Adrenal gland (tissue), 12 donors: ENCODE results near the gene BFAR. TPM values are rescaled to one million over a fixed set of nuclear protein-coding genes. Genes with fewer than 3 reads are reported as not detected.

ENCODE experiments used
- DNase-seq, 7 donors: peaks; one replicate each; pipeline ENCODE4 v3.0.0-alpha.2; 2019 to 2020
- H3K27ac ChIP-seq, 5 donors: fragments of 200-600 bp; sonication (generic) in 4 of 5; 1 replicate in 3 of 5; 2 replicates in 2 of 5; pipeline versions ENCODE4 v1.5.1 to v1.8.0; 2016 to 2020; ENCODE audit warnings: mild to moderate bottlenecking in 1 of 5
- H3K27me3 ChIP-seq: fragments of 200-600 bp; 2 replicates; pipeline ENCODE4 v1.8.0; 2021
- H3K36me3 ChIP-seq, 2 donors: fragments of 200-600 bp; replicated peaks in 1 of 2; 1 replicate in 1 of 2; 2 replicates in 1 of 2; pipeline versions ENCODE4 v1.5.1 to v1.8.0; 2018 to 2022
- H3K4me1 ChIP-seq, 2 donors: fragments of 200-600 bp; replicated peaks in 1 of 2; 1 replicate in 1 of 2; 2 replicates in 1 of 2; pipeline versions ENCODE4 v1.5.1 to v1.8.0; 2018 to 2021
- H3K4me3 ChIP-seq, 4 donors: fragments of 200-600 bp; sonication (generic) in 3 of 4; one replicate each; pipeline ENCODE4 v1.5.1; 2016 to 2018
- H3K9me3 ChIP-seq, 3 donors: fragments of 200-600 bp; sonication (generic) in 1 of 3; replicated peaks in 1 of 3; 1 replicate in 2 of 3; 2 replicates in 1 of 3; pipeline versions ENCODE4 v1.5.1 to v1.8.0; 2016 to 2021
- POLR2A ChIP-seq, 2 donors: fragments of 450-650 bp; IDR thresholded peaks; one replicate each; pipeline ENCODE4 v1.6.1; 2017; ENCODE audit warnings: antibody characterized with exemption in 2 of 2, mild to moderate bottlenecking in 2 of 2, moderate library complexity in 1 of 2
- WGBS, 4 donors: extraction: QIAGEN DNeasy Blood & Tissue Kit in 2 of 4; methylation state at CpG; one replicate each; pipeline versions ENCODE4 v1.1.5 to v1.1.7; 2013 to 2017; 5-methylcytosine and 5-hydroxymethylcytosine counted together
- intact Hi-C, 2 donors: fragments of 100-400 bp; cut with DNase I; formaldehyde crosslinking; loops; one replicate each; pipeline versions ENCODE4 v1.14.1 to v1.15.0; 2022 to 2023
- polyA plus RNA-seq, 3 donors: library from polyadenylated mRNA; stranded (reverse); fragments of 200-250 nt in 2 of 3; fragments of 350-450 nt in 1 of 3; fragmentation: Illumina TruSeq in 1 of 3; extraction: RNeasy Lipid Tissue Mini Kit (QIAGEN cat#74804) in 1 of 3; gene quantifications; one replicate each; pipeline ENCODE4 v1.2.3, GENCODE V29; 2013 to 2014
- total RNA-seq, 9 donors: library from RNA; depleted of rRNA in 4 of 9; stranded (reverse); fragments of >200 nt in 4 of 9; fragments of 120-200 nt in 1 of 9; fragmentation: NEBNext Ultra II Directional in 1 of 9; extraction: Animal tissue kit (Norgen Biotek cat#: 25700) in 1 of 9; gene quantifications; one replicate each; pipeline versions ENCODE4 v1.1.0 to v1.2.4, GENCODE V29; 2013 to 2023
- TF ChIP-seq, protein P1 (sequence below), 6 experiments: fragments of 450-650 bp in 4 of 6; fragments of 200-600 bp in 2 of 6; sonication (generic) in 1 of 6; IDR thresholded peaks; 1 replicate in 5 of 6; 2 replicates in 1 of 6; pipeline versions ENCODE4 v1.5.1 to v1.8.0; 2016 to 2021; ENCODE audit warnings: antibody characterized with exemption in 6 of 6, mild to moderate bottlenecking in 2 of 6, moderate library complexity in 1 of 6
- donor health status: healthy with polysubstance abuse.
- donor health status: Bipolar disorder and iron deficiency.
- donor health status: DM: yes; HTN: yes; CAD: no.
- donor health status: DM: no; HTN: no; CAD: no.
- donor health status: DM: no; HTN: no; CAD: no.
- donor health status: DM: yes; HTN: yes; CAD: no.

Gene BFAR
- total and polyA plus RNA-seq, 12 donors: 20.3 to 75.8 (median 55.2) TPM

- TF ChIP-seq, protein P1, sequence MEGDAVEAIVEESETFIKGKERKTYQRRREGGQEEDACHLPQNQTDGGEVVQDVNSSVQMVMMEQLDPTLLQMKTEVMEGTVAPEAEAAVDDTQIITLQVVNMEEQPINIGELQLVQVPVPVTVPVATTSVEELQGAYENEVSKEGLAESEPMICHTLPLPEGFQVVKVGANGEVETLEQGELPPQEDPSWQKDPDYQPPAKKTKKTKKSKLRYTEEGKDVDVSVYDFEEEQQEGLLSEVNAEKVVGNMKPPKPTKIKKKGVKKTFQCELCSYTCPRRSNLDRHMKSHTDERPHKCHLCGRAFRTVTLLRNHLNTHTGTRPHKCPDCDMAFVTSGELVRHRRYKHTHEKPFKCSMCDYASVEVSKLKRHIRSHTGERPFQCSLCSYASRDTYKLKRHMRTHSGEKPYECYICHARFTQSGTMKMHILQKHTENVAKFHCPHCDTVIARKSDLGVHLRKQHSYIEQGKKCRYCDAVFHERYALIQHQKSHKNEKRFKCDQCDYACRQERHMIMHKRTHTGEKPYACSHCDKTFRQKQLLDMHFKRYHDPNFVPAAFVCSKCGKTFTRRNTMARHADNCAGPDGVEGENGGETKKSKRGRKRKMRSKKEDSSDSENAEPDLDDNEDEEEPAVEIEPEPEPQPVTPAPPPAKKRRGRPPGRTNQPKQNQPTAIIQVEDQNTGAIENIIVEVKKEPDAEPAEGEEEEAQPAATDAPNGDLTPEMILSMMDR (IDR thresholded peaks at IDR 0.05): no peak
- no peak for TF ChIP-seq POLR2A (IDR thresholded peaks at IDR 0.05)
- Histone ChIP-seq H3K4me3 (no peak overlapping the region), H3K27me3 (no peaks in the 10 kb centered on the region), H3K27ac (no peak overlapping the region), H3K9me3 (no peaks in the 10 kb centered on the region), H3K36me3 (peaks cover 0 to 85% of the 10 kb centered on the region in 2 donors), H3K4me1 (no peaks in the 10 kb centered on the region)
- DNase-seq: no peak
- 93 to 95% (median 94%) methylated on average over 2 of the region's 2 CpGs for WGBS, 4 donors
- intact Hi-C loops: no loop called here
Measured at GRCh38 chr16:14652726-14653125, 20.0 kb downstream of the BFAR start.

GRCh38 chr16:14658063-14658462 is 25.3 kb downstream of the BFAR start:
- Histone ChIP-seq H3K4me1 (no peaks in the 10 kb centered on the region), H3K9me3 (no peaks in the 10 kb centered on the region), H3K36me3 (peaks cover 0 to 72% of the 10 kb centered on the region in 2 donors), H3K4me3 (no peak overlapping the region), H3K27me3 (no peaks in the 10 kb centered on the region), H3K27ac (no peak overlapping the region)
- intact Hi-C loops: no loop called here
- DNase-seq: no peak
- TF ChIP-seq, protein P1 (IDR thresholded peaks at IDR 0.05): no peak
- TF ChIP-seq POLR2A (IDR thresholded peaks at IDR 0.05): no peak
- 86 to 97% (median 93%) methylated on average over 2 of the region's 2 CpGs for WGBS, 4 donors

GRCh38 chr16:14667347-14668266 is 34.9 kb downstream of the BFAR start:
- no peak overlapping the region for H3K4me3 ChIP-seq
- TF ChIP-seq, protein P1 (IDR thresholded peaks at IDR 0.05): no peak
- no peak for TF ChIP-seq POLR2A (IDR thresholded peaks at IDR 0.05)
- WGBS, 4 donors: 89 to 95% (median 90%) methylated on average over 13 to 16 of the region's 16 CpGs
- no peaks in the 10 kb centered on the region for H3K4me1 ChIP-seq
- H3K9me3 ChIP-seq: no peaks in the 10 kb centered on the region
- intact Hi-C loops: no loop called here
- peaks cover 0 to 64% of the 10 kb centered on the region in 2 donors for H3K36me3 ChIP-seq
- H3K27me3 ChIP-seq: no peaks in the 10 kb centered on the region
- no peak overlapping the region for H3K27ac ChIP-seq
- DNase-seq: no peak

DNA sequence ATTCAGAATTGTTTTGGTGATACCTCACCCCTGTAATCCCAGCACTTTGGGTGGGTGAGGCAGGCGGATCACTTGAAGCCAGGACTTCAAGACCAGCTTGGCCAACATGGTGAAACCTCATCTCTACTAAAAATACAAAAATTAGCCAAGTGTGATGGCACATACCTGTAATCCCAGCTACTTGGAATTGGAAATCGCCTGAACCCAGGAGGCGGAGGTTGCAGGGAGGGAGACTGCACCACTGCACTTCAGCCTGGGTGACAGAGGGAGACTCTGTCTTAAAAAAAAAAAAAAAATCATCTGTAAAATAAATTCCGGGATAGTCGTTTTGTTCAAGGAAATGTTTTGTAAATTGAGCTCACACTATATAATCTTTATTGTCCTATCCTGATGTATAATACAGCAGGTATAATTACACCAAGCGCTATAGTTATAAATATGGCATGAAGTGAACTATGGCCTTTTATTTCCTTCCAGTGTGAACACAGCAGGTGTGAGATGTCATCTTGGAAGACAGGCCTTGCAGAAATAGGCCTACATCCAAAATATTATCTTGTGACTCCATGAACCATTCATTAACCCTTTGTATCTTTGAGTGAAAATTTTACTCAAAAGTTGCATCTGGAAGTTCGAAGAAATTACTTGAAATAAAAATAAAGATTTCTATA is 35.9 kb downstream of the BFAR start:
- Histone ChIP-seq H3K36me3 (peaks cover 0 to 53% of the 10 kb centered on the region in 2 donors), H3K9me3 (no peaks in the 10 kb centered on the region), H3K4me3 (no peak overlapping the region), H3K27me3 (no peaks in the 10 kb centered on the region), H3K4me1 (no peaks in the 10 kb centered on the region), H3K27ac (no peak overlapping the region)
- intact Hi-C loops: no loop called here
- TF ChIP-seq, protein P1 (IDR thresholded peaks at IDR 0.05): no peak
- DNase-seq: no peak
- 79 to 85% (median 84%) methylated on average over 7 of the region's 7 CpGs for WGBS, 4 donors
